SU-DHL-6 (cell line): Measurements from ENCODE around the gene COX10.

ENCODE experiments used
- H2AFZ ChIP-seq: fragments of 200-600 bp; sonication (generic); 2 replicates; pipeline ENCODE4 v1.6.1; 2014; ENCODE audit warnings: low read depth, mild to moderate bottlenecking, moderate library complexity, mixed read lengths, antibody characterized with exemption, low read length; ENCODE audit not compliant: severe bottlenecking
- H3F3A ChIP-seq: fragments of 200-600 bp; shearing (Covaris generic); 2 replicates; pipeline ENCODE4 v1.6.0; 2016; ENCODE audit warnings: antibody characterized with exemption, mild to moderate bottlenecking; ENCODE audit not compliant: insufficient read depth
- H3K27ac ChIP-seq: fragments of 200-600 bp; sonication (generic); 2 replicates; pipeline ENCODE4 v1.5.1; 2016; ENCODE audit warnings: low read depth, mild to moderate bottlenecking, low read length, moderate library complexity, mixed read lengths
- H3K27me3 ChIP-seq: fragments of 200-600 bp; sonication (generic), shearing (Covaris generic); 2 replicates; pipeline ENCODE4 v1.6.0; 2014; ENCODE audit warnings: mild to moderate bottlenecking, low read length
- H3K36me3 ChIP-seq: fragments of 200-600 bp; sonication (generic); 2 replicates; pipeline ENCODE4 v1.6.1; 2014; ENCODE audit warnings: mild to moderate bottlenecking, low read length, mixed read lengths
- H3K4me2 ChIP-seq: fragments of 300-600, 200-600 bp; shearing (Covaris generic), sonication (generic); 2 replicates; pipeline ENCODE4 v1.6.0; 2014; ENCODE audit warnings: low read length, low read depth, mild to moderate bottlenecking; ENCODE audit not compliant: poor library complexity, severe bottlenecking
- H3K4me3 ChIP-seq: fragments of 200-600 bp; sonication (generic); 2 replicates; pipeline ENCODE4 v1.5.1; 2014; ENCODE audit warnings: antibody characterized with exemption, low read length, mild to moderate bottlenecking, mixed read lengths; ENCODE audit not compliant: insufficient read depth, poor library complexity, severe bottlenecking
- H3K79me2 ChIP-seq: fragments of 200-600 bp; sonication (generic); 2 replicates; pipeline ENCODE4 v1.6.1; 2014; ENCODE audit warnings: mild to moderate bottlenecking, low read length, moderate library complexity; ENCODE audit not compliant: insufficient read depth
- H3K9ac ChIP-seq: fragments of 200-600 bp; sonication (generic); 2 replicates; pipeline ENCODE4 v1.7.0; 2014; ENCODE audit warnings: mild to moderate bottlenecking, low read length
- H3K9me2 ChIP-seq: fragments of 200-600 bp; sonication (generic); replicated peaks from 2 replicates; pipeline ENCODE4 v1.6.1; 2014; ENCODE audit warnings: low read length; ENCODE audit not compliant: insufficient read depth
- H3K9me3 ChIP-seq: fragments of 200-600 bp; sonication (generic); 2 replicates; pipeline ENCODE4 v1.6.1; 2014; ENCODE audit warnings: low read length, mixed read lengths; ENCODE audit not compliant: insufficient read depth
- H4K20me1 ChIP-seq: fragments of 200-600 bp; sonication (generic); 2 replicates; pipeline ENCODE4 v1.6.1; 2014; ENCODE audit warnings: low read depth, mild to moderate bottlenecking, antibody characterized with exemption, low read length, moderate library complexity, mixed read lengths
- EZH2phosphoT487 ChIP-seq: fragments of 200-600 bp; sonication (generic), shearing (Covaris generic); conservative IDR thresholded peaks from 2 replicates; pipeline ENCODE4 v1.6.1; 2018; ENCODE audit warnings: mild to moderate bottlenecking, antibody characterized with exemption, low read length, moderate library complexity, mixed read lengths
- TF ChIP-seq, protein P1 (sequence below): fragments of 200-600 bp; sonication (generic); IDR thresholded peaks from one replicate; pipeline ENCODE4 v1.5.1; 2017; ENCODE audit warnings: antibody characterized with exemption, mild to moderate bottlenecking, low read length, moderate library complexity; ENCODE audit not compliant: insufficient read depth, poor library complexity, severe bottlenecking

COX10 gene

DNA sequence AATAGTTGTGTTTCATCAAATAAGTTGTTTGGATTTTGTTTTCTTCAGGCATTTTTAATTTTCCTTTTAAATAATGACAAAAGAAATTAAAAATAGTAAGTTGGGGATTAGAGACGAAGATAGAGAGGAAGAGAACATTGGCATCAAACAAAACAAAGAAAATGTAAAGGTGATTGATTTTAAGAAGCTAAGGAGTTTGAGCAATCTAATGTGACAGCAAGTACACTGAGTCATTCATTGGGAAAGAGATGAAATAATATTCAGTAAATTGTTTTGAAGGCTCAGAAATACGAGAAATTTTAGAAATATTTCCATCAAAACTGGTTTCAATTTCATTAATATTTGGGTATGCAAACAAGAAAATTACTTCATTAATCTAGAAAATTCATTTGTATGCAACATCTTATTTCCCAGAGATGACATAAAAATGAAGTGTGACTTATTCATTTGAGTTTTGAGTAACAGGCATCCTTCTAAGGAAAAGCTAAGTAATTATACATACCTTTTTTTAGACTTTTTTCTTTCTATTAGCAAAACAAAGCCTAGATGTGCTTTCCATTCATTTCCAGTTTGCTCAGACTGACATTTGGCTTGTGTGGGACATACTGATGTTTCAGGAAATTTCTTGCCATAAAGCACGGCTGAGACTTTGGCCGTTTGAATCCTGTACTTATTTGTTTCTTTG lies 66.7 kb downstream of the COX10 start:
- no peaks in the 10 kb centered on the region for H3K36me3 ChIP-seq
- H3K27me3 ChIP-seq = no peaks in the 10 kb centered on the region
- H3K4me3 ChIP-seq = no peak overlapping the region
- no peaks in the 10 kb centered on the region for H3K9me2 ChIP-seq
- H3K4me2 ChIP-seq = no peak overlapping the region
- H4K20me1 ChIP-seq = peaks cover 4% of the 10 kb centered on the region; the same call in 1 of the 2 replicates
- no peak overlapping the region for H2AFZ ChIP-seq
- peaks cover 5% of the 10 kb centered on the region; the same call in 1 of the 2 replicates for H3K79me2 ChIP-seq
- 0 out of 2 replicates have a peak, but pooled peaks cover 4% of the 10 kb centered on the region for H3F3A ChIP-seq
- no peak overlapping the region for H3K9ac ChIP-seq
- H3K9me3 ChIP-seq = no peaks in the 10 kb centered on the region
- no peak overlapping the region for H3K27ac ChIP-seq
- TF ChIP-seq, protein P1, sequence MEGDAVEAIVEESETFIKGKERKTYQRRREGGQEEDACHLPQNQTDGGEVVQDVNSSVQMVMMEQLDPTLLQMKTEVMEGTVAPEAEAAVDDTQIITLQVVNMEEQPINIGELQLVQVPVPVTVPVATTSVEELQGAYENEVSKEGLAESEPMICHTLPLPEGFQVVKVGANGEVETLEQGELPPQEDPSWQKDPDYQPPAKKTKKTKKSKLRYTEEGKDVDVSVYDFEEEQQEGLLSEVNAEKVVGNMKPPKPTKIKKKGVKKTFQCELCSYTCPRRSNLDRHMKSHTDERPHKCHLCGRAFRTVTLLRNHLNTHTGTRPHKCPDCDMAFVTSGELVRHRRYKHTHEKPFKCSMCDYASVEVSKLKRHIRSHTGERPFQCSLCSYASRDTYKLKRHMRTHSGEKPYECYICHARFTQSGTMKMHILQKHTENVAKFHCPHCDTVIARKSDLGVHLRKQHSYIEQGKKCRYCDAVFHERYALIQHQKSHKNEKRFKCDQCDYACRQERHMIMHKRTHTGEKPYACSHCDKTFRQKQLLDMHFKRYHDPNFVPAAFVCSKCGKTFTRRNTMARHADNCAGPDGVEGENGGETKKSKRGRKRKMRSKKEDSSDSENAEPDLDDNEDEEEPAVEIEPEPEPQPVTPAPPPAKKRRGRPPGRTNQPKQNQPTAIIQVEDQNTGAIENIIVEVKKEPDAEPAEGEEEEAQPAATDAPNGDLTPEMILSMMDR = no peak
- no peak for TF ChIP-seq EZH2phosphoT487

DNA sequence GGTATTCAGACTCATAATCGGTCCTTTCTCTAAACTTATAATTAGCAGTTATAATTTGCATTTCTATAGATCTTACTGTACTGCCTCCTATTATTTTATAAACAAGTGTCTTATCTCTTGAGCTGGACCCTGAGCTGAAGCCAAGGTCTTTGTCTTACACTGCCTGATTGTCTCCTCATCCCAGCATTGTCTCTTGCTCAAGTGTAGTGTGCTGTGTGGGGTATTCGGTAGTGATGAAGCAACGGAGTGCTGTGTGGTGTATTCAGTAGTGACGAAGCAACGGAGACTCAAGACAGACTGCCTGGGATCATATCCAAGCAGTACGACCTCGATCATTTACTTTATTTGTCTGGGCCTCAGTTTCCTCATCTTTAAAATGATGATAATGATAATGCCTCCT lies 69.3 kb downstream of the COX10 start:
- no peaks in the 10 kb centered on the region for H3K27me3 ChIP-seq
- H3K9me2 ChIP-seq = no peaks in the 10 kb centered on the region
- no peak overlapping the region for H3K4me3 ChIP-seq
- H3F3A ChIP-seq = no peaks in the 10 kb centered on the region
- no peaks in the 10 kb centered on the region for H3K9me3 ChIP-seq
- H4K20me1 ChIP-seq = no peaks in the 10 kb centered on the region; the same call in 1 of the 2 replicates
- no peak for TF ChIP-seq EZH2phosphoT487
- TF ChIP-seq, protein P1 = no peak
- no peak overlapping the region for H2AFZ ChIP-seq
- no peak overlapping the region for H3K27ac ChIP-seq
- no peaks in the 10 kb centered on the region for H3K36me3 ChIP-seq
- no peak overlapping the region for H3K4me2 ChIP-seq
- H3K79me2 ChIP-seq = peaks cover 10% of the 10 kb centered on the region; the same call in 1 of the 2 replicates
- H3K9ac ChIP-seq = no peak overlapping the region

DNA sequence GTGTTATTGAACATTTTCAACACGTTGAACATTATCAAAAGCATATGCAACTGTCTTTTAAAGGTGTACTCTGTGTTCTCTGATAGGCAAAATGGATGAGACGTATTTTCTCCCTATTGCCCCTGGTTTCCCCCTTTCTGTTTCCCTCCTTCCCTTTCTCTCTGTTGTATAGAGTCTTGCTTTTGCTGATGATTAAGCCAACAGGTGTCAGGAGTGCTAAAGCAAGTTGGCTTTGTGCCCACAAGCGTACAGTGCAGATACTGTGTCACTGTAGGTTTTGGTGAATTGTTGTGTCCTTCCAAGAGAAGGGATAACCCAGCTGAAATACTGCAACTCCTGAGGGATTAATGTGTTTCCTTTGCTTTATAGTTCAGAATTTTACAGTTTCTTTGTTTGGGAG lies 74.4 kb downstream of the COX10 start:
- Histone ChIP-seq H3K9me3 (no peaks in the 10 kb centered on the region), H2AFZ (no peak overlapping the region), H3K79me2 (peaks cover 14% of the 10 kb centered on the region; the same call in 1 of the 2 replicates), H3K4me3 (no peak overlapping the region), H3K27ac (no peak overlapping the region), H3K27me3 (no peaks in the 10 kb centered on the region), H3K9me2 (no peaks in the 10 kb centered on the region), H3F3A (no peaks in the 10 kb centered on the region), H3K4me2 (no peak overlapping the region), H3K9ac (no peak overlapping the region), H3K36me3 (no peaks in the 10 kb centered on the region), H4K20me1 (peaks cover 3% of the 10 kb centered on the region; the same call in 1 of the 2 replicates)
- TF ChIP-seq, protein P1 = no peak
- TF ChIP-seq EZH2phosphoT487 = no peak
